GM12892 (cell line): ENCODE data around the gene ELSPBP1.

Experiments used
- POLR2A ChIP-seq: IDR thresholded peaks from 2 replicates; pipeline ENCODE4 v1.6.1; 2011; ENCODE audit warnings: low read depth, low read length, control low read depth
- POLR2AphosphoS5 ChIP-seq: IDR thresholded peaks from 2 replicates; pipeline ENCODE4 v1.6.1; 2011; ENCODE audit warnings: low read depth, low read length, control low read depth

GRCh38 chr19:48051335-48052033 lies 57.1 kb downstream of the ELSPBP1 start:
- TF ChIP-seq POLR2A (no peak), POLR2AphosphoS5 (no peak)
